Calu3 (cell line): ENCODE data around the gene SUGP1. TPM values are rescaled to one million over a fixed set of nuclear protein-coding genes. Genes with fewer than 3 reads are reported as not detected.
A peak's percentile ranks its signal among the peaks of the same experiment; 100 is the strongest.
"Not testable (repeated sequence)": the region's sequence is repeated elsewhere in the genome, so short reads cannot be mapped to it uniquely, and the experiment has no call there.

Experiments
- BruUV-seq: library from RNA; stranded (reverse); fragments of 400-500 nt; replicated peaks from 2 replicates; lab custom pipeline; 2021; lab: Mats Ljungman, UMichigan
- CTCF ChIA-PET: fragments of 300-600 bp; sonication (Branson Sonifier 250); formaldehyde crosslinking; loops from one replicate; lab custom pipeline; 2022; ENCODE audit warnings: antibody characterized with exemption; lab: Charles Lee
- DNase-seq: peaks from one replicate; pipeline ENCODE4 v3.0.0; 2022
- H3K27ac Mint-ChIP-seq: one replicate; pipeline ENCODE4 v1.8.0; 2022; ENCODE audit warnings: mixed read lengths; ENCODE audit not compliant: unreplicated experiment
- H3K27me3 Mint-ChIP-seq: one replicate; pipeline ENCODE4 v1.8.0; 2022; ENCODE audit warnings: mixed read lengths; ENCODE audit not compliant: unreplicated experiment
- H3K36me3 Mint-ChIP-seq: one replicate; pipeline ENCODE4 v1.8.0; 2022; ENCODE audit warnings: mild to moderate bottlenecking, moderate library complexity, mixed read lengths; ENCODE audit not compliant: insufficient read depth, unreplicated experiment
- H3K4me1 Mint-ChIP-seq: one replicate; pipeline ENCODE4 v1.8.0; 2022; ENCODE audit warnings: mild to moderate bottlenecking, low read depth, mixed read lengths; ENCODE audit not compliant: unreplicated experiment
- H3K4me3 Mint-ChIP-seq: one replicate; pipeline ENCODE4 v1.8.0; 2022; ENCODE audit warnings: mild to moderate bottlenecking, low read depth, moderate library complexity, mixed read lengths; ENCODE audit not compliant: unreplicated experiment
- H3K9me3 Mint-ChIP-seq: one replicate; pipeline ENCODE4 v1.8.0; 2022; ENCODE audit warnings: low read depth, mixed read lengths; ENCODE audit not compliant: unreplicated experiment
- CTCF ChIP-seq: fragments of 200-600 bp; IDR thresholded peaks from one replicate; pipeline ENCODE4 v1.8.0; 2022; ENCODE audit warnings: antibody characterized with exemption; ENCODE audit not compliant: unreplicated experiment
- intact Hi-C: fragments of 100-400 bp; cut with micrococcal nuclease; formaldehyde crosslinking; loops from one replicate; pipeline ENCODE4 v1.10.0; 2022; ENCODE audit not compliant: unreplicated experiment
- total RNA-seq: library from RNA; stranded (reverse); gene quantifications from 2 replicates; pipeline ENCODE4 v1.2.3, GENCODE V29; 2022

Gene SUGP1
- total RNA-seq, 1 experiment from 2014 or later = 41.3 TPM

- no peak overlapping the region for H3K27ac Mint-ChIP-seq
- no TSS peak for BruUV-seq
- no peak for DNase-seq
- TF ChIP-seq CTCF = no peak
- H3K4me3 Mint-ChIP-seq = no peak overlapping the region
- peaks cover 8% of the 10 kb centered on the region for H3K4me1 Mint-ChIP-seq
- H3K27me3 Mint-ChIP-seq = peaks cover 67% of the 10 kb centered on the region
- no peaks in the 10 kb centered on the region for H3K36me3 Mint-ChIP-seq
- CTCF ChIA-PET = no interaction called here
- intact Hi-C loops = no loop called here
- H3K9me3 Mint-ChIP-seq = no peaks in the 10 kb centered on the region
Observed at GRCh38 chr19:19257836-19258588, 62.3 kb downstream of the SUGP1 start.

GRCh38 chr19:19257137-19257536, 63.2 kb downstream of the SUGP1 start:
- DNase-seq = no peak
- Mint-ChIP-seq H3K27me3 (peaks cover 67% of the 10 kb centered on the region), H3K27ac (no peak overlapping the region), H3K4me1 (peaks cover 8% of the 10 kb centered on the region), H3K4me3 (no peak overlapping the region), H3K9me3 (no peaks in the 10 kb centered on the region), H3K36me3 (no peaks in the 10 kb centered on the region)
- TF ChIP-seq CTCF = no peak
- CTCF ChIA-PET = no interaction called here
- BruUV-seq = no TSS peak
- intact Hi-C loops = no loop called here

GRCh38 chr19:19256072-19256969, 64.0 kb downstream of the SUGP1 start:
- no peaks in the 10 kb centered on the region for H3K9me3 Mint-ChIP-seq
- H3K4me1 Mint-ChIP-seq = peaks cover 8% of the 10 kb centered on the region
- BruUV-seq = no TSS peak
- DNase-seq = no peak
- CTCF ChIA-PET = no interaction called here
- no peaks in the 10 kb centered on the region for H3K36me3 Mint-ChIP-seq
- peaks cover 67% of the 10 kb centered on the region for H3K27me3 Mint-ChIP-seq
- H3K4me3 Mint-ChIP-seq = no peak overlapping the region
- H3K27ac Mint-ChIP-seq = peak overlapping the region; percentile 16
- no peak for TF ChIP-seq CTCF
- intact Hi-C loops = no loop called here

- H3K27me3 Mint-ChIP-seq = peaks cover 80% of the 10 kb centered on the region
- DNase-seq, intact Hi-C loops, CTCF ChIA-PET, H3K4me1 Mint-ChIP-seq, H3K27ac Mint-ChIP-seq, BruUV-seq, H3K4me3 Mint-ChIP-seq, H3K9me3 Mint-ChIP-seq, H3K36me3 Mint-ChIP-seq: not testable (repeated sequence)
Observed at GRCh38 chr19:19253409-19253808, 66.9 kb downstream of the SUGP1 start.
